Fibroblast of skin of left quadriceps (primary cell): ENCODE data around the gene EFTUD2.
"Not testable (repeated sequence)": the region's sequence is repeated elsewhere in the genome, so short reads cannot be mapped to it uniquely, and the experiment has no call there.

Experiments
- DNase-seq, 2 experiments: peaks; one replicate each; pipeline ENCODE4 v3.0.0-alpha.2; 2013; ENCODE audit warnings: low read depth in 2 of 2

The EFTUD2 gene

DNA sequence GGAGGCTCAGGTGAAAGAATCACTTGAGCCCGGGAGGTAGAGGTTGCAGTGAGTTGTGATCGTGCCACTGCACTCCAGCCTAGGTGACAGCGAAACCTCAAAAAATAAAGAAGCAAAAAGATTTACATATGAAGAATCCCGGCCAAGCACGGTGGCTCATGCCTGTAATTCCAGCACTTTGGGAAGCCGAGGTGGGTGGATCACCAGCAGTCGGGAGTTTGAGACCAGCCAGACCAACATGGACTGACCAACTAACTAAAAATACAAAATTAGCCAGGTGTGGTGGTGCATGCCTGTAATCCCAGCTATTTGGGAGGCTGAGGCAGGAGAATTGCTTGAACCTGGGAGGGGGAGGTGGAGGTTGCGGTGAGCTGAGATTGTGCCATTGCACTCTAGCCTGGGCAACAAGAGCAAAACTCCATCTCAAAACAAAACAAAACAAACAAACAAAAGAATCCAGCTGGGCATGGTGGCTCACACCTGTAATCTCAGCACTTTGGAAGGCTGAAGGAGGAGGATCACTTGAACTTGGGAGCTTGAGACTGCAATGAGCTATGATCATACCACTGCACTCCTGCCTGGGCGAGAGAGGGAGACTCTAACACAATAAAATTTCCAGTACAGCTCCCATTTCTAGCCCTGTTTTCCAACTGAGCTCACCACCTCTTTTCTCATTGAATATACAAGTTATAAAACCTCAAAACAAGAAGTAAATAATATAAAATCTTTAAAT is 90.4 kb downstream of the EFTUD2 start:
- DNase-seq, result not testable (repeated sequence)

GRCh38 chr17:44808156-44808555 is 91.1 kb downstream of the EFTUD2 start:
- no peak for DNase-seq

- DNase-seq, result peak; percentile 78 to 81
Observed at GRCh38 chr17:44807817-44808155, 91.5 kb downstream of the EFTUD2 start.

GRCh38 chr17:44807093-44807816 is 92.0 kb downstream of the EFTUD2 start:
- DNase-seq, result no peak

DNA sequence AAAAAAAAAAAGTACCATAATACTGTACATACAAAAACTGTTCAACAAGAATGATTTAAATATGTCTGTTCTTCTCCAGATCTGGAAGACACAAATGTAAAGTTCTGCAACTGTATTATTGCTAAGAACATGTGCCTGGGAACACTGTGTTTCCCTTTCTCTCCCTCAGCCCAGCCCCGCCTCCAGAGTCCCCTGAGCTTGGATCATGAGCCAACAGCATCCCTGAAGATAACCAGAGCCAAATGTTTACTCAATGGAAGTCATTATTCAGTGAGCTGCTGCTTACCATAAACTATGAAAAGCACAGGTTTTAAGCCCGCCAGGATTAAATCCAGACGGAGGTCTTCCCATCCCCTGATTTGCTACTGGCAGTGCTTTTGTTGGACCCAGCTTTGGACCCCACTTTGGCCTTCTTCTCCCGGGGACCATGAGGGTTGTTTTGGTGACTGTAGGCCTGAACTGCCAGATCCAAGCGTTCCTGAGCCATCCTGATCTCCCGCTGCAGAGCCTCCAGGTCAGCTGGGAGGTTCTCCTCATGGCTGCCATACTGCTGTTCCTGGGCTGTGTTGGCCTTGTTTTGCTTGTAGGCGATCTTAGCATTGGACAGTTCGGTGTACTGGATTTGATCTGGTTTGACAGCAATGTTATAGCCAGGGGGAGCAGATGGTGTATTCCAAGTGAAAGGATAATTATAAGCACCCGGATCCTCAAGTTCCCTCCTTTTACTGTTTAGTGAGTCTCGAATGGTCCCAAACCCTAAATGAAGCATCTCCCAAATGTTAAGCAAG is 94.7 kb downstream of the EFTUD2 start:
- DNase-seq, result peak in 1 of 2 experiments; percentile 39

- no peak for DNase-seq
Observed at GRCh38 chr17:44801880-44802279, 97.4 kb downstream of the EFTUD2 start.
